Measurements from ENCODE around the gene HCN3.

DNA sequence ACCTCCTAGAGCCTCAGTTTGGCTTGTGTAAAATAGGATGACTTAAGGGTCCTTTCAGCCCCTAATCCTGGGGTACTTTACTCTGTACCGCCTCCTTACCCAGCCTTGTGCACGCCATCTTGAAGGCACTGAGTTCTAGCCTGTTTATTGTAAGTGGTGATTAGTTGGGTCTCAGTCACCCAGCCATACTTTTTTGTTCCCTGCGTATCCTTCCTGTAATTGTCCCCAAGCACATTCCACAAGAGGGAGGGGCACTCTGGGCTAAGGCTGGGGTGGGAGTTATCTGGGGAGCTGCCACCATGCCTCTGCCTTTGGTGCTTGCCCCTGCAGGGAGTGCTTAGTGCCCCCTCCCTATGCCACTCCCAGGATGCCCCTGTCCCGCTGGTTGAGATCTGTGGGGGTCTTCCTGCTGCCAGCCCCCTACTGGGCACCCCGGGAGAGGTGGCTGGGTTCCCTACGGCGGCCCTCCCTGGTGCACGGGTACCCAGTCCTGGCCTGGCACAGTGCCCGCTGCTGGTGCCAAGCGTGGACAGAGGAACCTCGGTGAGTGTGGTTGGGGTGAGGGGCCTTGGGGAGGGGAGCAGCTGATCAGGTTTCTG, 32.3 kb downstream of the HCN3 start:
- TF ChIP-seq, protein P1, sequence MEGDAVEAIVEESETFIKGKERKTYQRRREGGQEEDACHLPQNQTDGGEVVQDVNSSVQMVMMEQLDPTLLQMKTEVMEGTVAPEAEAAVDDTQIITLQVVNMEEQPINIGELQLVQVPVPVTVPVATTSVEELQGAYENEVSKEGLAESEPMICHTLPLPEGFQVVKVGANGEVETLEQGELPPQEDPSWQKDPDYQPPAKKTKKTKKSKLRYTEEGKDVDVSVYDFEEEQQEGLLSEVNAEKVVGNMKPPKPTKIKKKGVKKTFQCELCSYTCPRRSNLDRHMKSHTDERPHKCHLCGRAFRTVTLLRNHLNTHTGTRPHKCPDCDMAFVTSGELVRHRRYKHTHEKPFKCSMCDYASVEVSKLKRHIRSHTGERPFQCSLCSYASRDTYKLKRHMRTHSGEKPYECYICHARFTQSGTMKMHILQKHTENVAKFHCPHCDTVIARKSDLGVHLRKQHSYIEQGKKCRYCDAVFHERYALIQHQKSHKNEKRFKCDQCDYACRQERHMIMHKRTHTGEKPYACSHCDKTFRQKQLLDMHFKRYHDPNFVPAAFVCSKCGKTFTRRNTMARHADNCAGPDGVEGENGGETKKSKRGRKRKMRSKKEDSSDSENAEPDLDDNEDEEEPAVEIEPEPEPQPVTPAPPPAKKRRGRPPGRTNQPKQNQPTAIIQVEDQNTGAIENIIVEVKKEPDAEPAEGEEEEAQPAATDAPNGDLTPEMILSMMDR (IDR thresholded peaks at IDR 0.05; ENCODE audit: poor library complexity, severe bottlenecking) = no peak
- TF ChIP-seq TAF1 (IDR thresholded peaks at IDR 0.05; ENCODE audit: low read depth) (no peak), POLR2AphosphoS5 (IDR thresholded peaks at IDR 0.05) (no peak), EP300 (conservative IDR thresholded peaks at IDR 0.05; ENCODE audit: poor library complexity, severe bottlenecking) (no peak), RAD21 (conservative IDR thresholded peaks at IDR 0.05) (no peak), EZH2 (IDR thresholded peaks at IDR 0.05; ENCODE audit: borderline replicate concordance, insufficient read depth, low read length, poor library complexity, severe bottlenecking) (no peak), SMC3 (conservative IDR thresholded peaks at IDR 0.05; ENCODE audit: poor library complexity) (no peak), MXI1 (conservative IDR thresholded peaks at IDR 0.05; ENCODE audit: poor library complexity, severe bottlenecking) (no peak)
- TF ChIP-seq, protein P2, sequence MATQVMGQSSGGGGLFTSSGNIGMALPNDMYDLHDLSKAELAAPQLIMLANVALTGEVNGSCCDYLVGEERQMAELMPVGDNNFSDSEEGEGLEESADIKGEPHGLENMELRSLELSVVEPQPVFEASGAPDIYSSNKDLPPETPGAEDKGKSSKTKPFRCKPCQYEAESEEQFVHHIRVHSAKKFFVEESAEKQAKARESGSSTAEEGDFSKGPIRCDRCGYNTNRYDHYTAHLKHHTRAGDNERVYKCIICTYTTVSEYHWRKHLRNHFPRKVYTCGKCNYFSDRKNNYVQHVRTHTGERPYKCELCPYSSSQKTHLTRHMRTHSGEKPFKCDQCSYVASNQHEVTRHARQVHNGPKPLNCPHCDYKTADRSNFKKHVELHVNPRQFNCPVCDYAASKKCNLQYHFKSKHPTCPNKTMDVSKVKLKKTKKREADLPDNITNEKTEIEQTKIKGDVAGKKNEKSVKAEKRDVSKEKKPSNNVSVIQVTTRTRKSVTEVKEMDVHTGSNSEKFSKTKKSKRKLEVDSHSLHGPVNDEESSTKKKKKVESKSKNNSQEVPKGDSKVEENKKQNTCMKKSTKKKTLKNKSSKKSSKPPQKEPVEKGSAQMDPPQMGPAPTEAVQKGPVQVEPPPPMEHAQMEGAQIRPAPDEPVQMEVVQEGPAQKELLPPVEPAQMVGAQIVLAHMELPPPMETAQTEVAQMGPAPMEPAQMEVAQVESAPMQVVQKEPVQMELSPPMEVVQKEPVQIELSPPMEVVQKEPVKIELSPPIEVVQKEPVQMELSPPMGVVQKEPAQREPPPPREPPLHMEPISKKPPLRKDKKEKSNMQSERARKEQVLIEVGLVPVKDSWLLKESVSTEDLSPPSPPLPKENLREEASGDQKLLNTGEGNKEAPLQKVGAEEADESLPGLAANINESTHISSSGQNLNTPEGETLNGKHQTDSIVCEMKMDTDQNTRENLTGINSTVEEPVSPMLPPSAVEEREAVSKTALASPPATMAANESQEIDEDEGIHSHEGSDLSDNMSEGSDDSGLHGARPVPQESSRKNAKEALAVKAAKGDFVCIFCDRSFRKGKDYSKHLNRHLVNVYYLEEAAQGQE (IDR thresholded peaks at IDR 0.05; ENCODE audit: borderline replicate concordance) = no peak
